Coronary artery (tissue), 2 donors: ENCODE measurements around the gene RASSF3.

Experiments
- DNase-seq: peaks from one replicate; pipeline ENCODE4 v3.0.0-alpha.2; 2017; ENCODE audit warnings: low spot score
- H3K27ac ChIP-seq, 2 donors: fragments of 200-600 bp; sonication (generic); one replicate each; pipeline ENCODE4 v1.5.1; 2016 to 2019
- H3K4me3 ChIP-seq: fragments of 200-600 bp; sonication (generic); 2 replicates; pipeline ENCODE4 v1.5.1; 2016; ENCODE audit warnings: mild to moderate bottlenecking, moderate library complexity
- CTCF ChIP-seq: fragments of 200-600 bp; sonication (generic); IDR thresholded peaks from one replicate; pipeline ENCODE4 v1.5.1; 2019; ENCODE audit warnings: antibody characterized with exemption

RASSF3 gene

DNA sequence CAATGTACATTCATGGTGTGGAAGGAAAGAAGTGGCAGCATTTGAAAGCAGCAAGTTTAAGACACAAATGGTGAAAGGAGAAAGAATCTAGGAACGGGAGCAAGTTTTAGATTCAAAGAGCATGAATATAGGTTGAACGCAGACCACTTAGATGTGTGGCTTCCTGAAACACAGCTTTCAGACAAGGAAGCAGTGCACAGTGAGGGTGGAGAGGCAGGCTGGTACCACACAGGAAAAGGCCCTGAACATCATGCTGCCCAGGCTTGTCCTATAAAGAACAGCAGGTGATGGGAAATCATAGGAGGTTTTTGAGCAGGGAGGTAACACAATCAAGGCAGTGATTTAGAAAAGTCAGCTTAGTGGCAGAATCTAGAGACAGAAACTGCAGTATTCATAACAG is 113.3 kb downstream of the RASSF3 start:
- no peak for TF ChIP-seq CTCF
- DNase-seq: no peak
- Histone ChIP-seq H3K4me3 (no peak overlapping the region), H3K27ac (no peak overlapping the region)

DNA sequence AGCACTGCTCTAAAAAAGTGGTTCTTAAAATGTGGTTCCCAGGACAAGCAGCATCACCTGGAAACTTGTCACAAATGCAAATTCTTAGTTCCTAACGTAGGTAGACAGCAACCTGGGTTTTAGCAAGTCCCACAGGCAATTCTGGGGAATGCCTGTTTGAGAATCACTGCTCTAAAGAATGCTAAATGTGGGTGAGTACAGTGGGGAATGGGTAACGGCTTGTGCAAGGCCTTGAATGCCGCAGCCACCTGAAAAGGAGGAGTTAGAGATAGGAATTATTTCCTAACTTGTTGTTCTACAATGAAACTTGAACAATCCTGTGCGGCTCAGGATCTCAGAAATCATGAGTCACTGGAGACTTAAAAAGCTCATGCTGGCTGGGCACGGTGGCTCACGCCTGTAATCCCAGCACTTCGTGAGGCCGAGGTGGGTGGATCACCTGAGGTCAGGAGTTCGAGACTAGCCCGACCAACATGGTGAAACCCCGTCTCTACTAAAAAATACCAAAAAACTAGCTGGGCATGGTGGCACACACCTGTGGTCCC is 114.0 kb downstream of the RASSF3 start:
- no peak overlapping the region for H3K4me3 ChIP-seq
- no peak for TF ChIP-seq CTCF
- no peak for DNase-seq
- no peak overlapping the region for H3K27ac ChIP-seq

- no peak for DNase-seq
- no peak overlapping the region for H3K4me3 ChIP-seq
- TF ChIP-seq CTCF: no peak
- peak overlapping the region in 1 of 2 donors; percentile 34 for H3K27ac ChIP-seq
Measured at GRCh38 chr12:64729909-64730587, 119.8 kb downstream of the RASSF3 start.

DNA sequence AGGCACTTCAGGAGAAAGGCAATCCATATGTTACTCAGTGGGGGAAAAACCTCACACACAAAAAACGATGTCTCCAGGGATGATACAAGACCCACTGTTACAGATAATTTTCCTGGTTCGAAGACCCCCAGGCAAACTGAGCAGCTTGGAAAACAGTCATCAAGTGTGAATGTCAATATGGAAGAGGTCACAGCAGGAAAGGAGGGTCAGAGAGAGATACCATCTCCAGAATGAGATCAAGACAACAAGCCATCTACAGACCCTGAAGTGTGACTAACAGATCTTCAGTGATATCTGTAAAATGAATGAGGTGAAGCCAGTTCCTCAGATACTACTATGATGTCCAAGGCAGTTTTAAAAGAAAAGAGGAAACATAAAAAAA is 120.3 kb downstream of the RASSF3 start:
- TF ChIP-seq CTCF: no peak
- Histone ChIP-seq H3K4me3 (no peak overlapping the region), H3K27ac (peak overlapping the region in 1 of 2 donors; percentile 34)
- no peak for DNase-seq

- H3K27ac ChIP-seq: no peak overlapping the region
- TF ChIP-seq CTCF: no peak
- no peak for DNase-seq
- no peak overlapping the region for H3K4me3 ChIP-seq
Measured at GRCh38 chr12:64731683-64732082, 121.4 kb downstream of the RASSF3 start.

GRCh38 chr12:64733857-64734256 is 123.6 kb downstream of the RASSF3 start:
- Histone ChIP-seq H3K4me3 (no peak overlapping the region), H3K27ac (no peak overlapping the region)
- TF ChIP-seq CTCF: no peak
- DNase-seq: no peak

DNA sequence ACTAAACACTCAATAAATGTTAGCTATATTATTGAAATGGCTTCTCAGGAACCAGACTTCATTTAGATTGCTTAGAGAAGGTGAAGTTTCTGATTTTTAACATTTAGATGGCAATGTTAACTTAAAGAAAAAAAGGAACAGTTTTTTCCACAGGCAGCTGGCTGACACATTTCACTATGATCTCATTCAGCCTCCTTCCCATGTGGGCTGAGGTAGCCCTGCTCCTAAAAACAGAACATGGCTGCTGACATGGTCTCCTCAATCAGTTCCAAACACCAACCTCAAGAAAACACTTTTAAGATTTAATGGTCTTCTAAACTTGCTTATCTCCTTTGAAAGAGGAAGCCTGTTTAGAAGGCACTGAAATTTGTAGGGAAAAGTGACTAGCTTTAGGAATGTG is 125.1 kb downstream of the RASSF3 start:
- no peak for DNase-seq
- H3K27ac ChIP-seq: no peak overlapping the region
- no peak for TF ChIP-seq CTCF
- no peak overlapping the region for H3K4me3 ChIP-seq
